ENCODE measurements around the gene KRTAP5-4.

DNA sequence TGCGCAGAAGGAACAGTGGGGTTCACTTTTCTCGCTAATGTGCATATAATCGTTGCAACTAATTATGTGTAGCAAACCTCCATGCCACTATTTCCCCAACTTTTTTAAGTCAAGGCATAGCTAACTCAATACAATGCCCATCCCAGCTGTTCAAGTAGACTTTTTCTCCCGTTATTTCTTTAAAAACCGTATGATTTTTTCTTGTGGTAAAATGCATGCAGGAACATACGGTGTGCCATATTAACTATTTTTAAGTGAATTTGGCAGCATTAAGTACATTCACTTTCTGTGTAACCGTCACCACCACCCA lies 47.0 kb downstream of the KRTAP5-4 start:
- TF ChIP-seq, protein P1, sequence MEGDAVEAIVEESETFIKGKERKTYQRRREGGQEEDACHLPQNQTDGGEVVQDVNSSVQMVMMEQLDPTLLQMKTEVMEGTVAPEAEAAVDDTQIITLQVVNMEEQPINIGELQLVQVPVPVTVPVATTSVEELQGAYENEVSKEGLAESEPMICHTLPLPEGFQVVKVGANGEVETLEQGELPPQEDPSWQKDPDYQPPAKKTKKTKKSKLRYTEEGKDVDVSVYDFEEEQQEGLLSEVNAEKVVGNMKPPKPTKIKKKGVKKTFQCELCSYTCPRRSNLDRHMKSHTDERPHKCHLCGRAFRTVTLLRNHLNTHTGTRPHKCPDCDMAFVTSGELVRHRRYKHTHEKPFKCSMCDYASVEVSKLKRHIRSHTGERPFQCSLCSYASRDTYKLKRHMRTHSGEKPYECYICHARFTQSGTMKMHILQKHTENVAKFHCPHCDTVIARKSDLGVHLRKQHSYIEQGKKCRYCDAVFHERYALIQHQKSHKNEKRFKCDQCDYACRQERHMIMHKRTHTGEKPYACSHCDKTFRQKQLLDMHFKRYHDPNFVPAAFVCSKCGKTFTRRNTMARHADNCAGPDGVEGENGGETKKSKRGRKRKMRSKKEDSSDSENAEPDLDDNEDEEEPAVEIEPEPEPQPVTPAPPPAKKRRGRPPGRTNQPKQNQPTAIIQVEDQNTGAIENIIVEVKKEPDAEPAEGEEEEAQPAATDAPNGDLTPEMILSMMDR (IDR thresholded peaks at IDR 0.05; ENCODE audit: extremely low read depth in 1 of 2, insufficient read depth in 1 of 2, low read depth in 1 of 2, low read length in 2 of 2): no peak
- TF ChIP-seq, protein P2, sequence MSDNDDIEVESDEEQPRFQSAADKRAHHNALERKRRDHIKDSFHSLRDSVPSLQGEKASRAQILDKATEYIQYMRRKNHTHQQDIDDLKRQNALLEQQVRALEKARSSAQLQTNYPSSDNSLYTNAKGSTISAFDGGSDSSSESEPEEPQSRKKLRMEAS (IDR thresholded peaks at IDR 0.05; ENCODE audit: insufficient read depth, insufficient read length): no peak
- TF ChIP-seq POLR2A (IDR thresholded peaks at IDR 0.05; ENCODE audit: low read depth, low read length) (no peak), POLR2AphosphoS5 (IDR thresholded peaks at IDR 0.05; ENCODE audit: insufficient read depth, low read depth, low read length) (no peak), EZH2 (IDR thresholded peaks at IDR 0.05; ENCODE audit: borderline replicate concordance, low read depth, low read length, severe bottlenecking) (no peak), GATA2 (IDR thresholded peaks at IDR 0.05; ENCODE audit: insufficient read depth, insufficient read length, low read depth, low read length) (no peak), FOS (IDR thresholded peaks at IDR 0.05; ENCODE audit: borderline replicate concordance, insufficient read depth, low read length) (no peak), MYC (IDR thresholded peaks at IDR 0.05; ENCODE audit: low read depth, low read length) (no peak)

Data from endothelial cell of umbilical vein (primary cell).